Lung (tissue), 12 donors: ENCODE results near the gene ARHGEF17. TPM values are rescaled to one million over a fixed set of nuclear protein-coding genes. Genes with fewer than 3 reads are reported as not detected.

Experiments used
- ATAC-seq: fragments of 200-7000 bp; cut with Tn5 transposase; one replicate; pipeline ENCODE4 v1.9.1; 2020; ENCODE audit warnings: moderate number of reproducible peaks; ENCODE audit not compliant: insufficient read depth, low FRiP score
- DNase-seq, 3 donors: peaks; one replicate each; pipeline ENCODE4 v3.0.0-alpha.2; 2013 to 2017
- H3K27ac ChIP-seq, 2 donors: one replicate each; pipeline ENCODE4 v1.5.1; 2013; ENCODE audit warnings: mild to moderate bottlenecking in 2 of 2, moderate library complexity in 2 of 2, control low read depth in 1 of 2, inconsistent platforms in 1 of 2, low read depth in 1 of 2, low read length in 1 of 2
- H3K27me3 ChIP-seq, 3 donors: one replicate each; pipeline ENCODE4 v1.5.1; 2013; ENCODE audit warnings: low read length in 2 of 3; ENCODE audit not compliant: control insufficient read depth in 3 of 3, insufficient read depth in 3 of 3
- H3K36me3 ChIP-seq, 4 donors: one replicate each; pipeline ENCODE4 v1.5.1; 2013; ENCODE audit warnings: low read length in 4 of 4, mild to moderate bottlenecking in 1 of 4, moderate library complexity in 1 of 4; ENCODE audit not compliant: control insufficient read depth in 4 of 4, insufficient read depth in 4 of 4
- H3K4me1 ChIP-seq, 5 donors: one replicate each; pipeline ENCODE4 v1.5.1; 2013; ENCODE audit warnings: low read length in 5 of 5, mild to moderate bottlenecking in 2 of 5, moderate library complexity in 1 of 5; ENCODE audit not compliant: control insufficient read depth in 5 of 5, insufficient read depth in 5 of 5
- H3K4me3 ChIP-seq: one replicate; pipeline ENCODE4 v1.5.1; 2013; ENCODE audit warnings: mild to moderate bottlenecking, control low read depth, moderate library complexity
- H3K9ac ChIP-seq, 2 donors: one replicate each; pipeline ENCODE4 v1.5.1; 2013; ENCODE audit warnings: low read length in 2 of 2, control low read depth in 1 of 2; ENCODE audit not compliant: insufficient read depth in 1 of 2
- H3K9me3 ChIP-seq, 4 donors: one replicate each; pipeline ENCODE4 v1.5.1; 2013; ENCODE audit warnings: low read length in 3 of 4, mild to moderate bottlenecking in 1 of 4, moderate library complexity in 1 of 4; ENCODE audit not compliant: control insufficient read depth in 4 of 4, insufficient read depth in 3 of 4
- CTCF ChIP-seq: IDR thresholded peaks from 2 replicates; pipeline ENCODE4 v1.5.1; 2012; ENCODE audit warnings: mild to moderate bottlenecking; ENCODE audit errors: control extremely low read depth, extremely low read depth
- WGBS, 2 donors: extraction: QIAGEN DNeasy Blood & Tissue Kit; methylation state at CpG; one replicate each; pipeline ENCODE4 v1.1.7; 2013; 5-methylcytosine and 5-hydroxymethylcytosine counted together
- polyA plus RNA-seq, 2 donors: library from polyadenylated mRNA; stranded (reverse); fragments of 200-250 nt; gene quantifications; one replicate each; pipeline ENCODE4 v1.2.1, GENCODE V29; 2013
- total RNA-seq, 2 donors: library from RNA; depleted of rRNA in 1 of 2; stranded (reverse); fragments of >200 nt in 1 of 2; gene quantifications; one replicate each; pipeline ENCODE4 v1.2.1, GENCODE V29; 2014 to 2021
- donor health status: control.
- donor health status: control.
- donor health status: Bipolar disorder and iron deficiency.
- donor health status: healthy.
- donor health status: DM: yes; HTN: yes; CAD: no.

The ARHGEF17 gene
- total and polyA plus RNA-seq, 4 donors, result 27.9 to 74.6 (median 53.5) TPM

GRCh38 chr11:73383249-73384124 is 75.4 kb downstream of the ARHGEF17 start:
- DNase-seq (peak in 2 of 3 donors; percentile 49 to 67), ATAC-seq (no peak)
- no peak overlapping the region for H3K4me3 ChIP-seq
- H3K27me3 ChIP-seq, result no peaks in the 10 kb centered on the region
- no peaks in the 10 kb centered on the region for H3K36me3 ChIP-seq
- no peaks in the 10 kb centered on the region for H3K9me3 ChIP-seq
- no peak overlapping the region for H3K9ac ChIP-seq
- 57 to 61% methylated on average over 9 of the region's 9 CpGs for WGBS, 2 donors
- peak overlapping the region in 1 of 2 donors; percentile 74 for H3K27ac ChIP-seq
- peaks cover 0 to 43% (median 20%) of the 10 kb centered on the region in 5 donors for H3K4me1 ChIP-seq
- TF ChIP-seq CTCF, result no peak

- H3K9ac ChIP-seq, result no peak overlapping the region
- no peak overlapping the region for H3K4me3 ChIP-seq
- H3K27me3 ChIP-seq, result no peaks in the 10 kb centered on the region
- H3K27ac ChIP-seq, result peak overlapping the region in 1 of 2 donors; percentile 74
- no peaks in the 10 kb centered on the region for H3K9me3 ChIP-seq
- TF ChIP-seq CTCF, result no peak
- H3K36me3 ChIP-seq, result no peaks in the 10 kb centered on the region
- ATAC-seq (no peak), DNase-seq (no peak)
- WGBS, 2 donors, result 76 to 92% methylated on average over 7 of the region's 7 CpGs
- peaks cover 0 to 44% (median 26%) of the 10 kb centered on the region in 5 donors for H3K4me1 ChIP-seq
These were observed 76.0 kb downstream of the ARHGEF17 start for GRCh38 chr11:73384125-73384441.

- DNase-seq, result no peak
- no peak for TF ChIP-seq CTCF
- WGBS, 2 donors, result 41 to 68% methylated on average over 4 of the region's 4 CpGs
- no peak overlapping the region for H3K9ac ChIP-seq
- peaks cover 0 to 44% (median 26%) of the 10 kb centered on the region in 5 donors for H3K4me1 ChIP-seq
- no peaks in the 10 kb centered on the region for H3K9me3 ChIP-seq
- H3K36me3 ChIP-seq, result no peaks in the 10 kb centered on the region
- peak overlapping the region in 1 of 2 donors; percentile 74 for H3K27ac ChIP-seq
- ATAC-seq, result no peak
- no peaks in the 10 kb centered on the region for H3K27me3 ChIP-seq
- no peak overlapping the region for H3K4me3 ChIP-seq
These were observed 76.4 kb downstream of the ARHGEF17 start for GRCh38 chr11:73384531-73384871.
